GM20000 (cell line): Measurements from ENCODE around the gene DDI1.

Experiments used
- DNase-seq: peaks from one replicate; pipeline ENCODE4 v3.0.0; 2012; ENCODE audit warnings: low spot score
- TF ChIP-seq, protein P1 (sequence below): IDR thresholded peaks from 2 replicates; pipeline ENCODE4 v1.5.1; 2012; ENCODE audit warnings: mild to moderate bottlenecking, control low read depth; ENCODE audit errors: extremely low read depth, missing control alignments

The DDI1 gene

DNA sequence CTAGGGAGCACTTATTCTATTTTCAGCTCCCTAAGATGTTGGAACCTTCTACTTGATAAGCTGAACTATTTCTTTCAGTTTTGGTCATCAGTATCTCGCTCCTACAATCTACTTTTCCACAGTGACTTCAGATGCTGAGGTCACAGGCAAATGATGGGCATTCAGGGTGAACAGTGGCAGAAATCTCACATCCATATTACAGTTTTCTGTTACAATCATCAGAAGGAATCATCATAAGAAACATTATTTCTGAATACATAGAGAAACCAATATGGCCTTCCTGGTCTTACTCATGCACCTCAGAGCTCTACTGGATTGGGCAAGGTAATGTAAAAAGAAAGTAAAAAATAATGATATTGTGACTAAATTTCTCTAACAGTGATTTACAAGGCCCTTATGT is 39.4 kb upstream of the DDI1 start:
- TF ChIP-seq, protein P1, sequence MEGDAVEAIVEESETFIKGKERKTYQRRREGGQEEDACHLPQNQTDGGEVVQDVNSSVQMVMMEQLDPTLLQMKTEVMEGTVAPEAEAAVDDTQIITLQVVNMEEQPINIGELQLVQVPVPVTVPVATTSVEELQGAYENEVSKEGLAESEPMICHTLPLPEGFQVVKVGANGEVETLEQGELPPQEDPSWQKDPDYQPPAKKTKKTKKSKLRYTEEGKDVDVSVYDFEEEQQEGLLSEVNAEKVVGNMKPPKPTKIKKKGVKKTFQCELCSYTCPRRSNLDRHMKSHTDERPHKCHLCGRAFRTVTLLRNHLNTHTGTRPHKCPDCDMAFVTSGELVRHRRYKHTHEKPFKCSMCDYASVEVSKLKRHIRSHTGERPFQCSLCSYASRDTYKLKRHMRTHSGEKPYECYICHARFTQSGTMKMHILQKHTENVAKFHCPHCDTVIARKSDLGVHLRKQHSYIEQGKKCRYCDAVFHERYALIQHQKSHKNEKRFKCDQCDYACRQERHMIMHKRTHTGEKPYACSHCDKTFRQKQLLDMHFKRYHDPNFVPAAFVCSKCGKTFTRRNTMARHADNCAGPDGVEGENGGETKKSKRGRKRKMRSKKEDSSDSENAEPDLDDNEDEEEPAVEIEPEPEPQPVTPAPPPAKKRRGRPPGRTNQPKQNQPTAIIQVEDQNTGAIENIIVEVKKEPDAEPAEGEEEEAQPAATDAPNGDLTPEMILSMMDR, result no peak
- DNase-seq, result no peak

GRCh38 chr11:103998826-103999508 is 37.5 kb upstream of the DDI1 start:
- TF ChIP-seq, protein P1, result no peak
- no peak for DNase-seq

DNA sequence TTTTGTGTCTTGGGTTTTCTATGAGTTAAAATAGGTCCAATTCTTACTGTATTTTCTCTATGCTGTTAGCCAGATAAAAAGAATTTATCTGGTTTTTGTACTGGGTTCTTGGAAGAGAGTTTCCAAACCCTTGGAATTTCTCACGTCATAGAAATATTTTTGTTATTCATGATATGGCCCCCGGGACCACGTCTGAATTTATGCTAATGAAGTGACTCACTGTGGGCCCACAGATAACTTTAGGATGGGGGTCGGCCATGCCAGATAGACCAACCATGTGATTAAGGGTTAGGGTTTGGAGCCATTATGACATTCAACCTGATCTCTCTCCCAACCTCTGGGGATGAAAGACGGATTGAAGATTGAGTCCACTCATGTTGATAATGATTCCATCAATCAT is 35.6 kb upstream of the DDI1 start:
- TF ChIP-seq, protein P1, result no peak
- DNase-seq, result no peak

DNA sequence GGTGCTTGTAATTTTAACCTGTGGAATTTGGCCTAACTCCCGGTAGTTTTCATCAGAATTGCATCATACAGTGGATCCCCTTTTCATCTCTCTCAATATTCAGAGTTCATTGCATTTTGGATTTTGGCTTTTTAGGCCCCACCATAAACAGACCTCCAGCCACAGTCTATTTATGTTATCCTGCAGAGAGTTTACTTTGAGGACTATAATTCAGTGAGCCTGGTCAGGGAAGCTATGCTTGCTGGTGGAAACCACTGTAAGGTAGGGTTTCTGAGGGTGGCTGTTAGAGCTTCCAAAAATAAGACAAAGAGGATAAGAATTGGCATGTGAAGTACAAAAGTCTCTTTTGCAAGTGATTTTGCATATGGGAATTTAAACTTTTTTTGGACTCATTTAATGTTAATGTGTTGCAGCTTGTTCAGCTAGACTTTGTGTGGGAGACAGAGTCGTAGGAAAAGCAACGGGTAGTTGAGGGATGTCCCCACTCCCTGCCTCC is 34.8 kb upstream of the DDI1 start:
- DNase-seq, result no peak
- TF ChIP-seq, protein P1, result no peak

DNA sequence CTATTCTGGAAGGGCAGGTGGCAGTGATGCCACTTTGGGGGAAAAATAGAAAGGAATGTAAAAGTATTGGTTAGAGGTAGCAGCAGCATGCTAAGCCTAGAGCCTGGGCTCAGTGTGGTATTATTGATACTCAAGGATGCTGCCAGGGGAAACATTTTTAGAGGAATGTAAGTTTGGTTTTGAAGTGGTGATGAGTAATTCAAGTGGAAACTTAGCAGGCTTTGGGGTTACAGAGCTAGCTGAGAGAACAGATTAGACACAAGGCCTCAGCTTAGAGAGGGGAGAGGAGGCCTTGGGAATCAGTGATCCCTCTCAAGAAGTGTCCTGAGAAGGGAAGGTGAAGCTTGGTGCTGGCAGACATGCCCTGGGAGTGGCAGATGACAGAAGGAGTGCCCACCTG is 32.9 kb upstream of the DDI1 start:
- DNase-seq, result no peak

GRCh38 chr11:104005234-104005855 is 31.1 kb upstream of the DDI1 start:
- DNase-seq, result no peak
- TF ChIP-seq, protein P1, result no peak

More for the DNA sequence above, 32.9 kb upstream of the DDI1 start:
- TF ChIP-seq, protein P1, result no peak

DNA sequence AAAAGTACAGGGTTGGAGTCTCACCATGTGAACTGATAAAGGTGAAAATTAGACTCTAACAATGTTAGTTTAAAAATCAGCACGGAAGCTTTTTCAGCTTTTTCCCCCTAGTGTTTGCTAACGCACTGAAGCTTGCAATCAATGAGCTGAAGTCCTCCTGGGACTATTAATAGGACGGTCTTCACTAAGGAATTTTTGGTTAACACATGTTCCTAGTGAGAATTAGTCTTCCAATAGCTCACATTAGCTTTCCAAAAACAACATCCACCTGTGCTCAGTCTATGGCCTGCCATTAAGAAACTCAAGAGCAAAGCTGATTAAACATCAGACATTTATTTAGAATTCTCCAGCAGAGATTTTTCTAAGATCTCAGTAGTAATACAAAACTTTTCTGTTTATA is 26.7 kb upstream of the DDI1 start:
- no peak for DNase-seq
- TF ChIP-seq, protein P1, result no peak
